Naive B cell (primary cell): ENCODE data around the gene LINC00237. TPM values are rescaled to one million over a fixed set of nuclear protein-coding genes. Genes with fewer than 3 reads are reported as not detected.

Experiments
- ATAC-seq, 2 donors: fragments of 150-1000 bp; cut with Tn5 transposase; 2 replicates each; pipeline ENCODE4 v1.10.0; 2021; ENCODE audit warnings: low read depth in 2 of 2, mild to moderate bottlenecking in 2 of 2, moderate library complexity in 2 of 2
- DNase-seq: peaks from one replicate; pipeline ENCODE4 v3.0.0; 2022
- H3K27ac Mint-ChIP-seq, 6 donors: one replicate each; pipeline ENCODE4 v1.8.0; 2020 to 2022; ENCODE audit warnings: mild to moderate bottlenecking in 6 of 6, mixed read lengths in 6 of 6, moderate library complexity in 5 of 6, inconsistent platforms in 2 of 6
- H3K27me3 Mint-ChIP-seq, 3 donors: one replicate each; pipeline ENCODE4 v1.8.0; 2021 to 2022; ENCODE audit warnings: mixed read lengths in 3 of 3, mild to moderate bottlenecking in 1 of 3
- H3K36me3 Mint-ChIP-seq, 2 donors: one replicate each; pipeline ENCODE4 v1.8.0; 2020 to 2022; ENCODE audit warnings: mixed read lengths in 2 of 2, inconsistent platforms in 1 of 2, mild to moderate bottlenecking in 1 of 2
- H3K4me1 Mint-ChIP-seq, 3 donors: one replicate each; pipeline ENCODE4 v1.8.0; 2020 to 2022; ENCODE audit warnings: mixed read lengths in 3 of 3, inconsistent platforms in 1 of 3, mild to moderate bottlenecking in 1 of 3, moderate library complexity in 1 of 3
- H3K4me3 Mint-ChIP-seq, 8 donors: one replicate each; pipeline ENCODE4 v1.8.0; 2020 to 2022; ENCODE audit warnings: mild to moderate bottlenecking in 8 of 8, mixed read lengths in 8 of 8, moderate library complexity in 8 of 8, inconsistent platforms in 2 of 8
- H3K9me3 Mint-ChIP-seq, 7 donors: one replicate each; pipeline ENCODE4 v1.8.0; 2020 to 2022; ENCODE audit warnings: mixed read lengths in 7 of 7, mild to moderate bottlenecking in 5 of 7, inconsistent platforms in 2 of 7, moderate library complexity in 1 of 7
- polyA plus RNA-seq, 6 donors: library from polyadenylated mRNA; unstranded; fragments of 300-500 nt; fragmentation: Illumina TruSeq; gene quantifications; one replicate each; pipeline ENCODE4 v1.2.3, GENCODE V29; 2021; ENCODE audit warnings: low read depth in 6 of 6

LINC00237 gene
- polyA plus RNA-seq, 6 donors from 2014 or later = 0.29 to 0.70 TPM; not detected in 4

DNA sequence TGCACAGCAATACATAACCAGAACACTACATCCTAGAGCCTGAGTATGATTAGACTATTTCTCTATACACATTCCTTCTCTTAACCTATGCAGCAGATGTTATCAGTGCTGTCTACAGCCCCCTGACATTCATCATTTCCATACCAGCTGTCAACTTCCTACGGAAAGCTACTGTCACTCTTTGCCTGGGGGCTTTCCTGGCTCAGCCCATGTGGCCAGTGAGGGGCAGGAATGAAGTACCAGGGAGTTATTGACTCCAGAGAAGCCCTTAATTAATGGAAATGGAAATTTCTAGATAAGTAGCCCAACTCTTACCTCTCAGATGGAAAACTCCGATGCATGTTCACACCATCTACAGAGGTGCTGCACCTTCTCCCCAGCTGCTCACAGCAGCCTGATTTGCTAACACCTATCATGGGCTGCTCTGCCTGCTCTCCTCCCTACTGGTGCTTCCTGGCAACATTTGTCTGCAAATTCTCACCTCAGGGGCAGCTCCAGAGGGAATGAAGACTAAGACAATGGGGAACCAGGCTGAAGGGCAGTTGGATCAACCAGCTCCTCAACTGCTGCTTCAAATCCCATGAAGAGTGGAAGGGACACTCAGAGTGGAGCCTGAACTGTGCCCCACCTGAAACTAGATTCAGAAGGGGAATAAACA, 59.6 kb downstream of the LINC00237 start:
- Mint-ChIP-seq H3K27me3 (peaks cover 14 to 42% (median 34%) of the 10 kb centered on the region in 3 donors), H3K36me3 (no peaks in the 10 kb centered on the region), H3K4me1 (no peaks in the 10 kb centered on the region), H3K27ac (no peak overlapping the region), H3K9me3 (peaks cover 0 to 8% (median 2%) of the 10 kb centered on the region in 7 donors), H3K4me3 (peak overlapping the region in 1 of 8 donors; percentile 18)
- ATAC-seq (no peak), DNase-seq (no peak)

Other genes with a start within 250 kb of the LINC00237 start
- 10 to 100 TPM; 17.7 to 22.7 (median 19.1) TPM for gene KIZ, start 19.7 kb upstream of the LINC00237 start, polyA plus RNA-seq
- 10 to 100 TPM; 41.5 to 59.4 (median 55.9) TPM for gene XRN2, start 197.0 kb upstream of the LINC00237 start, polyA plus RNA-seq